HepG2 (cell line): Measurements from ENCODE around the gene SYNDIG1. TPM values are rescaled to one million over a fixed set of nuclear protein-coding genes. Genes with fewer than 3 reads are reported as not detected.

Experiments used
- ATAC-seq: fragments of 200-7000 bp; cut with Tn5 transposase; 3 replicates; pipeline ENCODE4 v1.9.1; 2020; ENCODE audit warnings: mild to moderate bottlenecking, moderate library complexity
- BruUV-seq: library from RNA; stranded (reverse); fragments of 400-500 nt; replicated peaks from 2 replicates; lab custom pipeline; 2021; lab: Mats Ljungman, UMichigan
- CTCF ChIA-PET: fragments of 300-600 bp; formaldehyde crosslinking; extraction: SDS; loops from one replicate; lab custom pipeline; 2021; ENCODE audit warnings: low total read pairs, inconsistent platforms, low intra/inter-chr PET ratio; lab: Yijun Ruan, JAX
- POLR2A ChIA-PET: fragments of 350-600 bp; sonication (Branson Sonifier 250); formaldehyde crosslinking; loops from one replicate; lab custom pipeline; 2020; ENCODE audit warnings: antibody characterized with exemption, inconsistent platforms; lab: Yijun Ruan, JAX
- DNase-seq: peaks from one replicate; pipeline ENCODE4 v3.0.0-alpha.2; 2015; ENCODE audit warnings: low spot score
- FAIRE-seq: peaks from 3 replicates; lab custom pipeline; 2011; peaks lifted over from hg19 to GRCh38; lab: Jason Lieb, UNC
- H2AFZ ChIP-seq: one replicate; pipeline ENCODE4 v1.6.1; 2011; ENCODE audit warnings: low read length, inconsistent platforms
- H3K27ac ChIP-seq: fragments of 300-600 bp; 3 replicates; pipeline ENCODE4 v1.8.0; 2011; ENCODE audit warnings: mixed run types, mild to moderate bottlenecking, mixed read lengths, low read length, inconsistent platforms; ENCODE audit not compliant: insufficient read depth; ENCODE audit errors: extremely low read length
- H3K27me3 ChIP-seq, 2 experiments: fragments of 200-600 bp in 1 of 2; 2 replicates in 1 of 2; 3 replicates in 1 of 2; pipeline versions ENCODE4 v1.6.0 to v1.8.0; 2011; ENCODE audit warnings: low read length in 2 of 2, mild to moderate bottlenecking in 2 of 2, moderate library complexity in 2 of 2, inconsistent platforms in 1 of 2; ENCODE audit not compliant: insufficient read depth in 2 of 2, control insufficient read depth in 1 of 2
- H3K36me3 ChIP-seq, 2 experiments: fragments of 200-600 bp in 1 of 2; replicated peaks in 1 of 2; 2 replicates in 1 of 2; 3 replicates in 1 of 2; pipeline versions ENCODE4 v1.5.1 to v1.8.0; 2011; ENCODE audit warnings: low read length in 2 of 2, inconsistent platforms in 1 of 2; ENCODE audit not compliant: insufficient read depth in 2 of 2, control insufficient read depth in 1 of 2
- H3K4me1 ChIP-seq: 2 replicates; pipeline ENCODE4 v1.5.1; 2012; ENCODE audit warnings: low read length, inconsistent platforms; ENCODE audit not compliant: insufficient read depth
- H3K4me2 ChIP-seq: 2 replicates; pipeline ENCODE4 v1.6.0; 2011; ENCODE audit warnings: low read depth, low read length, inconsistent platforms
- H3K4me3 ChIP-seq, 3 experiments: fragments of 200-600 bp in 1 of 3; sonication (generic), shearing (Covaris generic) in 1 of 3; replicated peaks in 1 of 3; 2 replicates each; pipeline ENCODE4 v1.5.1; 2011 to 2016; ENCODE audit warnings: low read length in 3 of 3, inconsistent platforms in 2 of 3, low read depth in 2 of 3, mild to moderate bottlenecking in 2 of 3, control low read depth in 1 of 3, mixed read lengths in 1 of 3; ENCODE audit not compliant: insufficient read depth in 1 of 3
- H3K79me2 ChIP-seq: one replicate; pipeline ENCODE4 v1.6.1; 2011; ENCODE audit warnings: low read length, inconsistent platforms; ENCODE audit not compliant: insufficient read depth
- H3K9ac ChIP-seq: 2 replicates; pipeline ENCODE4 v1.6.0; 2011; ENCODE audit warnings: mild to moderate bottlenecking, low read depth, low read length, inconsistent platforms; ENCODE audit not compliant: insufficient read depth
- H3K9me3 ChIP-seq: 2 replicates; pipeline ENCODE4 v1.5.1; 2012; ENCODE audit warnings: mild to moderate bottlenecking, low read length
- H4K20me1 ChIP-seq: 2 replicates; pipeline ENCODE4 v1.6.0; 2011; ENCODE audit warnings: inconsistent platforms, mild to moderate bottlenecking, low read length, moderate library complexity; ENCODE audit not compliant: insufficient read depth
- EHMT2 ChIP-seq: fragments of 200-600 bp; sonication (generic); IDR thresholded peaks from 2 replicates; pipeline ENCODE4 v1.7.0; 2017; ENCODE audit warnings: antibody characterized with exemption, low read depth, low read length, borderline replicate concordance
- MED13 ChIP-seq: sonication (generic); formaldehyde crosslinking; IDR thresholded peaks from 2 replicates; pipeline ENCODE4 v1.5.0; 2020; ENCODE audit warnings: missing genetic modification reagents
- ZNF326 ChIP-seq: sonication (generic); formaldehyde crosslinking; IDR thresholded peaks from 2 replicates; pipeline ENCODE4 v1.4.0; 2020; ENCODE audit warnings: missing genetic modification reagents, borderline replicate concordance
- ZNF772 ChIP-seq: sonication (generic); formaldehyde crosslinking; IDR thresholded peaks from 2 replicates; pipeline ENCODE4 v1.5.0; 2020; ENCODE audit warnings: mild to moderate bottlenecking, missing genetic modification reagents
- WGBS: methylation state at CpG from one replicate; pipeline ENCODE4 v1.1.6; 2017; ENCODE audit warnings: low lambda C conversion rate; 5-methylcytosine and 5-hydroxymethylcytosine counted together
- in situ Hi-C: cut with HindIII; loops from 2 replicates; pipeline ENCODE4 v1.10.0; 2017; ENCODE audit warnings: low pct_unique_long_range_greater_than_20kb; ENCODE audit not compliant: extremely low pct_ligation_motif_present
- intact Hi-C: fragments of 100-400 bp; cut with micrococcal nuclease; formaldehyde crosslinking; loops from one replicate; pipeline ENCODE4 v1.10.0; 2022; ENCODE audit not compliant: unreplicated experiment
- polyA plus RNA-seq, 8 experiments: library from polyadenylated mRNA; depleted of rRNA in 3 of 8; stranded (reverse) in 7 of 8; unstranded in 1 of 8; fragments of >200 nt; fragmentation: Illumina TruSeq in 4 of 8; extraction: Trizol in 4 of 8; gene quantifications; 2 replicates each; pipeline versions ENCODE4 v1.2.1 to v1.2.3, GENCODE V29; 2011 to 2016; ENCODE audit warnings: low read depth in 4 of 8, missing spikeins in 1 of 8, mixed read lengths in 1 of 8; ENCODE audit not compliant: insufficient read depth in 1 of 8
- total RNA-seq, 5 experiments: library from RNA; depleted of rRNA; stranded (reverse); fragments of >200 nt; fragmentation: Illumina TruSeq; extraction: Trizol; gene quantifications; 2 replicates each; pipeline ENCODE4 v1.2.3, GENCODE V29; 2016; ENCODE audit warnings: low read depth in 1 of 5
- TF ChIP-seq, protein P1 (sequence below): fragments of 450-650 bp; IDR thresholded peaks from 2 replicates; pipeline ENCODE4 v1.6.1; 2016
- TF ChIP-seq, protein P2 (sequence below): sonication (generic); formaldehyde crosslinking; IDR thresholded peaks from 2 replicates; pipeline ENCODE4 v1.5.0; 2020; ENCODE audit warnings: mild to moderate bottlenecking, missing genetic modification reagents, borderline replicate concordance
- TF ChIP-seq, protein P3 (sequence below): sonication (generic); formaldehyde crosslinking; IDR thresholded peaks from 2 replicates; pipeline ENCODE4 v1.5.0; 2020; ENCODE audit warnings: mild to moderate bottlenecking, missing genetic modification reagents

SYNDIG1 gene
- total and polyA plus RNA-seq, 2 of the 13 experiments (the other 11 are each of a cell fraction or from before 2014, with no cell fraction given), result not detected

DNA sequence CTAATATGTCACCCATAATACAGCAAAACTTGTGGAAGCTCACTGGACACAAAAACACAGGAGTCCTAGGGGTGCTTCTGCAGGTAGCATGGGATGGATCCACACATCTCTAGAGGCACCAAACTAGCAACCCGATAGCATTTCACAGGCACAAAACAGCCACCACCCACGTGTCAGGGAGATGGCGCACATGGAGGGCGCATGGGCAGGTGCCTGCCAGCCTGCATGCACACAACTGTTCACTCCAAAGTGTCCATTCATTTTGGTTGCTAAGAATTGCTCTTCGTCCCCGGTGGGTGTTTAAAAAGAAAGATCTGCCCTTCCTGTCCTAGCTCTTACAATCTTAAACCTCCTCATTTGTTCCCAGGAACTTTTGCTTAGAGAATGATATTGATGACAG lies 171.3 kb downstream of the SYNDIG1 start:
- H3K9me3 ChIP-seq, result no peaks in the 10 kb centered on the region
- H3K4me2 ChIP-seq, result no peak overlapping the region
- in situ Hi-C loops (no loop called here), intact Hi-C loops (no loop called here)
- no peak overlapping the region for H2AFZ ChIP-seq
- H3K9ac ChIP-seq, result no peak overlapping the region
- no peak for DNase-seq
- no TSS peak for BruUV-seq
- H4K20me1 ChIP-seq, result no peaks in the 10 kb centered on the region
- no peak overlapping the region for H3K27ac ChIP-seq
- POLR2A ChIA-PET, result no interaction called here
- H3K36me3 ChIP-seq, result no peaks in the 10 kb centered on the region
- WGBS, result 19% methylated on average over 6 of the region's 6 CpGs
- peaks cover 0 to 3% of the 10 kb centered on the region in 2 experiments; a peak in 1 of 5 replicates for H3K27me3 ChIP-seq
- ATAC-seq, result no peak
- no peaks in the 10 kb centered on the region for H3K79me2 ChIP-seq
- CTCF ChIA-PET, result no interaction called here
- H3K4me3 ChIP-seq, result no peak overlapping the region
- no peak for FAIRE-seq
- no peaks in the 10 kb centered on the region for H3K4me1 ChIP-seq
- no peak for TF ChIP-seq EHMT2
- TF ChIP-seq, protein P1, sequence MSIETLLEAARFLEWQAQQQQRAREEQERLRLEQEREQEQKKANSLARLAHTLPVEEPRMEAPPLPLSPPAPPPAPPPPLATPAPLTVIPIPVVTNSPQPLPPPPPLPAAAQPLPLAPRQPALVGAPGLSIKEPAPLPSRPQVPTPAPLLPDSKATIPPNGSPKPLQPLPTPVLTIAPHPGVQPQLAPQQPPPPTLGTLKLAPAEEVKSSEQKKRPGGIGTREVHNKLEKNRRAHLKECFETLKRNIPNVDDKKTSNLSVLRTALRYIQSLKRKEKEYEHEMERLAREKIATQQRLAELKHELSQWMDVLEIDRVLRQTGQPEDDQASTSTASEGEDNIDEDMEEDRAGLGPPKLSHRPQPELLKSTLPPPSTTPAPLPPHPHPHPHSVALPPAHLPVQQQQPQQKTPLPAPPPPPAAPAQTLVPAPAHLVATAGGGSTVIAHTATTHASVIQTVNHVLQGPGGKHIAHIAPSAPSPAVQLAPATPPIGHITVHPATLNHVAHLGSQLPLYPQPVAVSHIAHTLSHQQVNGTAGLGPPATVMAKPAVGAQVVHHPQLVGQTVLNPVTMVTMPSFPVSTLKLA, result peak; percentile 99

GRCh38 chr20:24643731-24644626 lies 174.6 kb downstream of the SYNDIG1 start:
- DNase-seq (no peak), ATAC-seq (no peak), FAIRE-seq (no peak)
- no peaks in the 10 kb centered on the region for H3K79me2 ChIP-seq
- no peak overlapping the region for H3K4me3 ChIP-seq
- no peaks in the 10 kb centered on the region for H3K4me1 ChIP-seq
- H3K9ac ChIP-seq, result no peak overlapping the region
- H2AFZ ChIP-seq, result no peak overlapping the region
- no peak overlapping the region for H3K4me2 ChIP-seq
- BruUV-seq, result no TSS peak
- 22% methylated on average over 2 of the region's 2 CpGs for WGBS
- H3K27me3 ChIP-seq, result peaks cover 2 to 10% of the 10 kb centered on the region in 2 experiments; a peak in 2 of 5 replicates
- H3K9me3 ChIP-seq, result no peaks in the 10 kb centered on the region
- intact Hi-C loops (no loop called here), in situ Hi-C loops (no loop called here)
- no peak overlapping the region for H3K27ac ChIP-seq
- CTCF ChIA-PET, result no interaction called here
- POLR2A ChIA-PET, result no interaction called here
- no peaks in the 10 kb centered on the region for H4K20me1 ChIP-seq
- H3K36me3 ChIP-seq, result no peaks in the 10 kb centered on the region
- TF ChIP-seq, protein P2, sequence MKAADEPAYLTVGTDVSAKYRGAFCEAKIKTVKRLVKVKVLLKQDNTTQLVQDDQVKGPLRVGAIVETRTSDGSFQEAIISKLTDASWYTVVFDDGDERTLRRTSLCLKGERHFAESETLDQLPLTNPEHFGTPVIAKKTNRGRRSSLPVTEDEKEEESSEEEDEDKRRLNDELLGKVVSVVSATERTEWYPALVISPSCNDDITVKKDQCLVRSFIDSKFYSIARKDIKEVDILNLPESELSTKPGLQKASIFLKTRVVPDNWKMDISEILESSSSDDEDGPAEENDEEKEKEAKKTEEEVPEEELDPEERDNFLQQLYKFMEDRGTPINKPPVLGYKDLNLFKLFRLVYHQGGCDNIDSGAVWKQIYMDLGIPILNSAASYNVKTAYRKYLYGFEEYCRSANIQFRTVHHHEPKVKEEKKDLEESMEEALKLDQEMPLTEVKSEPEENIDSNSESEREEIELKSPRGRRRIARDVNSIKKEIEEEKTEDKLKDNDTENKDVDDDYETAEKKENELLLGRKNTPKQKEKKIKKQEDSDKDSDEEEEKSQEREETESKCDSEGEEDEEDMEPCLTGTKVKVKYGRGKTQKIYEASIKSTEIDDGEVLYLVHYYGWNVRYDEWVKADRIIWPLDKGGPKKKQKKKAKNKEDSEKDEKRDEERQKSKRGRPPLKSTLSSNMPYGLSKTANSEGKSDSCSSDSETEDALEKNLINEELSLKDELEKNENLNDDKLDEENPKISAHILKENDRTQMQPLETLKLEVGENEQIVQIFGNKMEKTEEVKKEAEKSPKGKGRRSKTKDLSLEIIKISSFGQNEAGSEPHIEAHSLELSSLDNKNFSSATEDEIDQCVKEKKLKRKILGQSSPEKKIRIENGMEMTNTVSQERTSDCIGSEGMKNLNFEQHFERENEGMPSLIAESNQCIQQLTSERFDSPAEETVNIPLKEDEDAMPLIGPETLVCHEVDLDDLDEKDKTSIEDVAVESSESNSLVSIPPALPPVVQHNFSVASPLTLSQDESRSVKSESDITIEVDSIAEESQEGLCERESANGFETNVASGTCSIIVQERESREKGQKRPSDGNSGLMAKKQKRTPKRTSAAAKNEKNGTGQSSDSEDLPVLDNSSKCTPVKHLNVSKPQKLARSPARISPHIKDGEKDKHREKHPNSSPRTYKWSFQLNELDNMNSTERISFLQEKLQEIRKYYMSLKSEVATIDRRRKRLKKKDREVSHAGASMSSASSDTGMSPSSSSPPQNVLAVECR (CRISPR knock-in tag), result no peak
- TF ChIP-seq MED13 (CRISPR knock-in tag) (no peak), ZNF772 (CRISPR knock-in tag) (no peak), ZNF326 (CRISPR knock-in tag) (no peak)
- TF ChIP-seq, protein P3, sequence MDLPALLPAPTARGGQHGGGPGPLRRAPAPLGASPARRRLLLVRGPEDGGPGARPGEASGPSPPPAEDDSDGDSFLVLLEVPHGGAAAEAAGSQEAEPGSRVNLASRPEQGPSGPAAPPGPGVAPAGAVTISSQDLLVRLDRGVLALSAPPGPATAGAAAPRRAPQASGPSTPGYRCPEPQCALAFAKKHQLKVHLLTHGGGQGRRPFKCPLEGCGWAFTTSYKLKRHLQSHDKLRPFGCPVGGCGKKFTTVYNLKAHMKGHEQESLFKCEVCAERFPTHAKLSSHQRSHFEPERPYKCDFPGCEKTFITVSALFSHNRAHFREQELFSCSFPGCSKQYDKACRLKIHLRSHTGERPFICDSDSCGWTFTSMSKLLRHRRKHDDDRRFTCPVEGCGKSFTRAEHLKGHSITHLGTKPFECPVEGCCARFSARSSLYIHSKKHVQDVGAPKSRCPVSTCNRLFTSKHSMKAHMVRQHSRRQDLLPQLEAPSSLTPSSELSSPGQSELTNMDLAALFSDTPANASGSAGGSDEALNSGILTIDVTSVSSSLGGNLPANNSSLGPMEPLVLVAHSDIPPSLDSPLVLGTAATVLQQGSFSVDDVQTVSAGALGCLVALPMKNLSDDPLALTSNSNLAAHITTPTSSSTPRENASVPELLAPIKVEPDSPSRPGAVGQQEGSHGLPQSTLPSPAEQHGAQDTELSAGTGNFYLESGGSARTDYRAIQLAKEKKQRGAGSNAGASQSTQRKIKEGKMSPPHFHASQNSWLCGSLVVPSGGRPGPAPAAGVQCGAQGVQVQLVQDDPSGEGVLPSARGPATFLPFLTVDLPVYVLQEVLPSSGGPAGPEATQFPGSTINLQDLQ (CRISPR knock-in tag), result no peak
